NCI-H524 treated with DMSO at 0.1 percent for 48 hours (cell line): ENCODE measurements around the gene CEP63.
"Not testable (repeated sequence)": the region's sequence is repeated elsewhere in the genome, so short reads cannot be mapped to it uniquely, and the experiment has no call there.

ENCODE experiments used
- DNase-seq: peaks from one replicate; lab custom pipeline; 2025; lab: John Stamatoyannopoulos, UW

CEP63 gene

DNA sequence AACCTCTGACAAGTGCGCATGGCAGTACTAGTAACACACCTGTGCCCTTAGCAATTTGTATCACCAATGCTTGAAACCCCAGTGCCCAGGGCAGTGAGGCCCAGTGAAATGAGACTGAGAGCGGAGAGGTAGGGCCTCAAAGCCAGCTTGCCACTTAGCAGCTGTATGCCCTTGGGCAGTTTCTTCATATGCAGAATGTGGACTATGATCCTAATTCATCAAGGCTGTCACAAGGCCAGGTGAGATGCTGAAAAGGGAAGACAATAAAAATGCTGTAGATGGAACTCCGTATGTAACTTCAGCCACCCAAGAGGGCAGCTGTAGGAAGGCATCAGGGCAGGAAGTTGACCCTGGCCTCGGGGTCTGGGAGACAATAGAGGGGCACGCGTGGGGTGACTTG lies 90.6 kb downstream of the CEP63 start:
- no peak for DNase-seq

DNA sequence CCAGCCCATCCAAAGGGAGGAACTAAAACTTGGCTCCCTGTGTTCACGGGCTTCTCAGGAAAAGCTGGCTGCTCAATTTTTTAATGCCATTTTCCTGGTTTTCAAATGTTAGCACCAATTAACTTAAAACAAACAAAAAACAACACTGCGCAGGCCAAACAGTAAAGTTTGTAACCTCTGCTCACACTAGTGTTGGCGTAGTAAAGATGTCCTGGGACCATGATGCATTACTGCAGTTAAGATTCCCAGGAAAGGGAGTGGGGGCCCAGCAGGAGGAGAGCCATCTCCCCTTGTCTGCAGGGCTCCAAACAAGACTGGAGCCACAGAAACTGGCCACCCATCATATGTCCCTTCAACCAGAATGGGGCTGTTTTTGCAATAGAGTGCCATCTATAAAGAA lies 91.0 kb downstream of the CEP63 start:
- no peak for DNase-seq

GRCh38 chr3:134579141-134579665 lies 93.3 kb downstream of the CEP63 start:
- DNase-seq: no peak

DNA sequence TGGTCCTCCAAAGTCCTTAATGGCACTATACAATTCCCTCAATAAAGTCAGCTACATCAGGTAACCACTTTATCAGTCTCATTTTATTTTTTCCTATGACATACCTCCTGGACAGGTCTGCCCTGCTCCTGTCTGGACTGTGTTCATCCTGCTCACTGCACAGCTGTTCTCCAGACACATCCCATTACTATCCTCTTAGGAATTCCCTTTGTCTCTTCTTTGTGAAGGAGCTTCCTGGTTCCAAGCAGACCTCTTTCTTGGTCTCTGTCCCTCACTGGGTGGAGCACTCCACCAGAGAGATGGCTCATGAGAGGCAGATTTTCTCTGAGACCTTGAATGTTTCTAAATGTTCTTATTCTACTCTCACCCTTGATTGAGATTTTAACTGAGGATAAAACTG lies 104.9 kb downstream of the CEP63 start:
- no peak for DNase-seq

DNA sequence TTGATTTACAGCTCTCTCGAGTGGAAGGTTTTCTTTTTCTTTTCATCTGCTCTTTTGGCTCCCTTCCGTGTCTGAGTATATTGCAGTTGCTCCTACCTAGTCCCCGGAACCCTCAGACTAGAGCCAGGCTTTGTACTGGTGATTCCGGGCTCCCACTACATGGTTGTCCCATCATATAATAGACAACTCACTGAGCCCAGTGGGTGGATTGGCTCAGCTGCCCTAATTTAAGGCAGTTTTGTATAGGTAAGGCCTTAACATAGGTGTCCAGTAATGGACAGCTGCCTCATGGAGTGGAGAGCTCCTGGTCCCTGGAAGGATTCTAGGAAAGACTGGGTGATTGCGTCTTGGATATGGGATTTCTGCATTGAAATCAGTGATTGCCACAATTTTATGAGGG lies 106.9 kb downstream of the CEP63 start:
- no peak for DNase-seq

- DNase-seq: no peak
Observed at GRCh38 chr3:134594331-134594741, 108.5 kb downstream of the CEP63 start.

DNA sequence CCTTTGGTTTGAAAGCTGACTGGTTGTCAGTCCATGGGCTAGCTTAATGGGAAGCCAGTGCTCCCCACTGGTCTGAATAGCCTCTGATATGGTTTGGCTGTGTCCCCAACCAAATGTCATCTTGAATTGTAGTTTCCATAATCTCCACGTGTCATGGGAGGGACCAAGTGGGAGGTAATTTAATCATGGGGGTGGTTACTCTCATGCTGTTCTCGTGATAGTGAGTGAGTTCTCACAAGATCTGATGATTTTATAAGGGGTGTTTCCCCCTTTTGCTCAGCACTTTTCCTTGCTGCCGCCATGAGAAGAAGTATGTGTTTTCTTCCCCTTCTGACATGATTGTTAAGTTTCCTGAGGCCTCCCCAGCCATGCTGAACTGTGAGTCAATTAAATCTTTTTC lies 109.1 kb downstream of the CEP63 start:
- not testable (repeated sequence) for DNase-seq

DNA sequence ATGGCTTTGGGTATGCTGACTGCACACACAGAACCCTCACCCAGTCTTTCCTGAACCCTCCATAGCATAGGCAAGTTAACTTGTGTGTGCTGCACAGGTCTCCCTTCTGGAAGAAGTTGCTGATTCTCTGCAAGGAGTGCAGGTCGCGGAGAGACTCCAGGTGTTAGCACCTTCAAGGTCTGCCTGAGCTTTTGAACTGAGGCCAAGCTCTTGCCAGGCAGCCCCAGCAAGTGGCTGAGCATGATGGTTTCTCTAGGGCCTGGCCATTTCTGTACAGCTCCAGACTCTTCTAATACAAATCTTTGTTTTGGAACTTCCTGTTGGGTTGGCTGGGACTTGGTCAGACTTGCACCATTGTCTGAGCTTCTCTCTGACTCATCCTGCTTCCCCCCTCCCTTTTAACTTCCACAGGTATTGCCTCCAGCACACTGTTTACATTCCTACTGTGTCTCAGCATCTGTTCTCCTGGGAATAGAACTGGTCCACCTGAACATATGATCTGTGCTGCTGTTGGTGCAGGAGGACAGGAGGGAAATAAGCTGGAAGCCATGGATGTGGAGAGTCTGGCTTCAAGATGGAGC lies 111.6 kb downstream of the CEP63 start:
- DNase-seq: no peak

GRCh38 chr3:134598763-134599545 lies 113.1 kb downstream of the CEP63 start:
- DNase-seq: no peak

DNA sequence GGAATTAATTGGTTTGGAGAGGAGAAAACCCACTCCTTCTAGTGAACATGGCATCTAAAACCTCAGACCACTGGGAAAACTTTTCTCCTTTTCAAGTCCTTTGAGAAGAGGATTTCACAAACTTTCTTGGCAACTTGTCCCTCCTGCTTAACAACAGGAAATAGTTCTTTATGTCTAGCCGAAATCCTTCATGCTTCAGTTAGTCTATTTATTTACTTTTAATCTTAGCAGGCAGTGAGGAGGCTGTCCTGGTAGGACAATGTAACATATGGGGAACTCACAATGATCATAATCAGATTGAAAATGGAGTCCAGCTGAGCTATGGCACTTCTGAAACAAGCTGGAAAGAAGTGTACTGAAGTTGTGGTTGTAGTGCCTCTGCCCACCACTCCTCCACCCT lies 114.3 kb downstream of the CEP63 start:
- DNase-seq: no peak

DNA sequence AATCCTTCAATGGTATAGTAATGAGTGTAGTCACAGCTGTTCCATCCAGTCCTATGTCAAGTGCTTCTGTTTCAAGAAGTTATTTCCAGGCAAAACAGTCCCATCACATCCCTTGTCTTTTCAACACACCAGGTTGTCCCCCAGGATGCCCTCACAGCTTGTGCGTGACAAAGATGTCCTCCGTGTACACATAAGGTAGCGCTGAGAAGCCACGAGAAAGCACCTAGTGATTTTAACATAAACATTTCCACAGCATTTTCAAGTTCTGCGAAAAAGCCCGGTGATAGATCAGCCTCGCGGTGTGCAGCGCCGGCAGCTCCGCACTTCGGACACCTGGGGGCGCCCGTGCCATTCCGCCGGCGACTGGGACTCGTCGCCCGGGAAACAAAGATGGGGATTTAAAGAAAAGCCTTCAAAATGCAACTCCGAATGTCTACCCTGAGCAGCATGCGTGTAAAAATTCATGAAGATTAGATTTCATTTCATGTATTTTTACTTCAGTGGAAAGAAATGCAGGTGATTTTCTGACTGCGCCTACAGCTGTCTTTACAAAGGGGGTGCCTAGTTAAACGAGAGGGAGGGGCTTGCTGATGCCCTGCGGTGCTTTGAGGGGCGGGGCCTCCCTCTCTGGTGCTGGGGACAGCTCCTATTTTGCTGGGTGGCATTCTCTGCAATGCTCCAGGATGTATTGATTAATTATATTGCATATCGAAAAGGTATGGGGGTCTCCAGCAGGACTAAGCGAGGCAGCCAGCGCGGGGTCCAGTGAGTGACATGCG lies 115.0 kb downstream of the CEP63 start:
- peak; percentile 14 for DNase-seq

- peak; percentile 65 for DNase-seq
Observed at GRCh38 chr3:134601539-134602439, 115.9 kb downstream of the CEP63 start.

- DNase-seq: no peak
Observed at GRCh38 chr3:134602440-134602814, 116.6 kb downstream of the CEP63 start.

DNA sequence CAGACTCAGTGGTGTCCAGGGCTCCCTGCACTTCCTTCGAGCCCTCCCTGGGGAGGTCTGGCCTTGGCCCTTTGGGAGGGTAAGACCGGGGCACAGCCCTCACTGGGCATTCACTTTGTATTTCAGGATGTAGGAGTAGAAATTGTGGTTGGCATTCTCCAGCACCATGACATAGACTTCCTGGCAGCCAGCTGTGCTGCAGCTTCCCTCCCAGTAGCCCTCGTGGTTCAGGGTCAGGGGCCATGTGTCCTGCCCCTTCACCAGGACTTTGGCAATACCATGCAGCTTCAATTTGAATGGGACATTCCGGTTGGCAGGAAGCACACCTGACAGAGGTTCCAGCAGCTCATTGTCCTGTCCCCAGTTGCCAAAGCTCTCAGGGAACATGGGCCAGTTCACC lies 117.6 kb downstream of the CEP63 start:
- no peak for DNase-seq

DNA sequence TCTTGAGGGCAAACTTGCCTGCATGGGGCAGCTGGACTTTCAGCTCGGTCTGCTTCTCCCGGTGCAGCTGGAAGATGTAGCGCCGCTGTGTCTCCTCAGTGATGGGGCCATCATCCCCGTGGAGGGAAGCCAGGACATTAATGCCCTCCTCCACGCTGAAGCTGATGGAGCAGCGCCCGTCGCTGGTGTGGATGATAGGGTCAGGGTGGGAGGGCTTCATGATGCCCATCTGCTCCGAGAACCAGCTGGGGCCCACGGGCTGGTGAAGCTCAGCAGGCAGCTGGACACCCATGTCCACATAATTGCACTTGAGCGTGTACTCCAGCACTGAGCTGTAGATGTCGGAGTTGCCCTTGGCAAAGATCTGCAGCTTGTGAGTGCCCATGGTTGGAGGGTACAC lies 118.1 kb downstream of the CEP63 start:
- DNase-seq: no peak

DNA sequence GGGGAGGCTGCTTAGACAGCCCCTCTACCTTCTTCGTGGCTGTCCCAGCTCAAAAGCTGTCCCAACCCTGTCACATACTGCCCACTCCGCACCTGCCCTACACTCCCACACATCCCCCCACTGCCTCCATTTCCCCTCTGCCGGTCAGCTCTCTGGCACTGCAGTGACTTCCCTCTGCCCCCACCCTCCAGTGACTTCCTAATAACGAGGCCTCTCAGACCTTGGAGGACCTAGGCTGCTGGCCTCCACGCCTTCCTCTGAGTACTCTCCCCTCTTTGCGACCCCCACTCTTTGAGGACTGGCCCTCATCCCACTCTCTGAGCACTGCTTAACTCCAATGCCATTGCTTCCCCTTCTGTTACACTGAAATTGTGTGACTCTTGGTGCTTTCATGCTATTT lies 119.7 kb downstream of the CEP63 start:
- no peak for DNase-seq

GRCh38 chr3:134606033-134607025 lies 120.5 kb downstream of the CEP63 start:
- no peak for DNase-seq

DNA sequence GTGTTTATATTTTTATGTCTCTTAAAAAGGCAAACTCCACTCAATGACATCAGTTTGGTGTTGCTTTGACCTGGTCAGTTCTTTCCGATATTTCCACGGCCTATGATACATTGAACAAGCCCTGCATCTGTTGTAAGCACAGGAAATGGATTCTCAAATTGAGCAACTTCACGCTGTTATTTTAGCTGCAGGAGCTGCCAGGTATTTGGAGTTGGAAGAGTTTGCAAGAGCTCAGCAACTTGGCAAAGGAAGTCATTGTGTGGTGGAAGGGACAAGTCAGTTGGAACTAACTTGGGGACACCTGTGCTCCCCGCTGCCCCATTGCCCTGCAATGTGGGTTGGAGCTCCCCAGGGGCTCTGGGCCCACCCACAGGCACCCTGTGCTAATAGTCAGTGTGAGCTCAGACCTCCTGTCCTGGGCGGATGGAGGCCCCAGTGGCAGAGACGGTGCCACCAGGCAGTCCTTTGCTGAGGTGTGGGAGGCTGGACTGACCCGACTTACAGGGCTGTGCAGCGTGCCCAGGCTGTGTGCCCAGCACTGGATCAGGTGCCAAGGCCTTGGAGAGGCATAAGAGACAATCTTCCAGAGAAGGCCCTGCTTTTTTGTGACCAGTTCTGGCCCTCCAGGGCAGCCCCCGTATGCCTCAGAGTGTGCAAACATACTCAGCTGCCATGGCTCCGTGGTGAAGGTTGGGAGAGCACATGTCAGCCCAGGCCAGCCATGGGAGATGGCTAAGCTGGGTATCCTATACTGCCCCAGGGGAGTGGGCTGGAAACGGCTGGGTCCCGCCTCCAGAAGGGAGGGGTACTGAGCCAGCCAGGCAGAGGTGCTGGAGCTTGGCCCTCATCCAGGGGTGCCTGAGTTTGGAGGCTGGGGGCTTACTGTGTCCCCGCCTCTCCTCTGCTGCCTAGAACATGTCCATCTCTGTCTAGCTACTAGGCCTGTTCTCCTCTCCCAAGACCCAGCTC lies 121.5 kb downstream of the CEP63 start:
- DNase-seq: no peak

GRCh38 chr3:134608023-134608770 lies 122.3 kb downstream of the CEP63 start:
- DNase-seq: no peak
